Measurements from ENCODE around the gene PCED1B.
"Not testable (repeated sequence)": the region's sequence is repeated elsewhere in the genome, so short reads cannot be mapped to it uniquely, and the experiment has no call there.

PCED1B gene

GRCh38 chr12:47194501-47194900 lies 115.1 kb downstream of the PCED1B start:
- Histone ChIP-seq H3K9ac (ENCODE audit: low read depth, low read length) (no peak overlapping the region), H3K4me1 (ENCODE audit: insufficient read depth, low read length) (peaks cover 46% of the 10 kb centered on the region), H3K9me3 (ENCODE audit: insufficient read depth, low read depth, low read length) (no peaks in the 10 kb centered on the region), H3K27ac (ENCODE audit: low read depth, low read length) (no peak overlapping the region), H3K4me3 (ENCODE audit: low read length) (no peak overlapping the region), H3K27me3 (ENCODE audit: insufficient read depth, low read length) (no peaks in the 10 kb centered on the region), H3K36me3 (ENCODE audit: insufficient read depth, low read length) (no peaks in the 10 kb centered on the region)
- 59% methylated on average over 4 of the region's 4 CpGs for WGBS

- 93% methylated on average over 2 of the region's 2 CpGs for WGBS
- no peak overlapping the region for H3K4me3 ChIP-seq (ENCODE audit: low read length)
- H3K36me3 ChIP-seq (ENCODE audit: insufficient read depth, low read length) = no peaks in the 10 kb centered on the region
- no peak overlapping the region for H3K27ac ChIP-seq (ENCODE audit: low read depth, low read length)
- H3K9ac ChIP-seq (ENCODE audit: low read depth, low read length) = no peak overlapping the region
- H3K27me3 ChIP-seq (ENCODE audit: insufficient read depth, low read length) = no peaks in the 10 kb centered on the region
- H3K9me3 ChIP-seq (ENCODE audit: insufficient read depth, low read depth, low read length) = no peaks in the 10 kb centered on the region
- peaks cover 9% of the 10 kb centered on the region for H3K4me1 ChIP-seq (ENCODE audit: insufficient read depth, low read length)
Measured at GRCh38 chr12:47200446-47200845, 121.0 kb downstream of the PCED1B start.

GRCh38 chr12:47201190-47201589 lies 121.8 kb downstream of the PCED1B start:
- peaks cover 16% of the 10 kb centered on the region for H3K4me1 ChIP-seq (ENCODE audit: insufficient read depth, low read length)
- not testable (repeated sequence) for H3K4me3 ChIP-seq (ENCODE audit: low read length); H3K36me3 ChIP-seq (ENCODE audit: insufficient read depth, low read length); H3K9ac ChIP-seq (ENCODE audit: low read depth, low read length); H3K9me3 ChIP-seq (ENCODE audit: insufficient read depth, low read depth, low read length); H3K27ac ChIP-seq (ENCODE audit: low read depth, low read length); H3K27me3 ChIP-seq (ENCODE audit: insufficient read depth, low read length)
- WGBS = 94% methylated on average over 6 of the region's 6 CpGs

- Histone ChIP-seq H3K9me3 (ENCODE audit: insufficient read depth, low read depth, low read length) (no peaks in the 10 kb centered on the region), H3K36me3 (ENCODE audit: insufficient read depth, low read length) (no peaks in the 10 kb centered on the region), H3K4me3 (ENCODE audit: low read length) (no peak overlapping the region), H3K4me1 (ENCODE audit: insufficient read depth, low read length) (peaks cover 23% of the 10 kb centered on the region), H3K27me3 (ENCODE audit: insufficient read depth, low read length) (no peaks in the 10 kb centered on the region), H3K9ac (ENCODE audit: low read depth, low read length) (no peak overlapping the region), H3K27ac (ENCODE audit: low read depth, low read length) (no peak overlapping the region)
- 97% methylated on average over 2 of the region's 2 CpGs for WGBS
Measured at GRCh38 chr12:47202176-47202575, 122.8 kb downstream of the PCED1B start.

- Histone ChIP-seq H3K27me3 (ENCODE audit: insufficient read depth, low read length) (no peaks in the 10 kb centered on the region), H3K27ac (ENCODE audit: low read depth, low read length) (no peak overlapping the region), H3K4me1 (ENCODE audit: insufficient read depth, low read length) (peaks cover 39% of the 10 kb centered on the region), H3K36me3 (ENCODE audit: insufficient read depth, low read length) (no peaks in the 10 kb centered on the region), H3K9me3 (ENCODE audit: insufficient read depth, low read depth, low read length) (no peaks in the 10 kb centered on the region), H3K4me3 (ENCODE audit: low read length) (no peak overlapping the region), H3K9ac (ENCODE audit: low read depth, low read length) (no peak overlapping the region)
- 52% methylated on average over 8 of the region's 8 CpGs for WGBS
Measured at GRCh38 chr12:47205532-47206449, 126.4 kb downstream of the PCED1B start.

- no peaks in the 10 kb centered on the region for H3K36me3 ChIP-seq (ENCODE audit: insufficient read depth, low read length)
- H3K9ac ChIP-seq (ENCODE audit: low read depth, low read length) = no peak overlapping the region
- no peaks in the 10 kb centered on the region for H3K9me3 ChIP-seq (ENCODE audit: insufficient read depth, low read depth, low read length)
- peaks cover 39% of the 10 kb centered on the region for H3K4me1 ChIP-seq (ENCODE audit: insufficient read depth, low read length)
- no peak overlapping the region for H3K4me3 ChIP-seq (ENCODE audit: low read length)
- WGBS = 87% methylated on average over 1 of the region's 5 CpGs
- H3K27ac ChIP-seq (ENCODE audit: low read depth, low read length) = no peak overlapping the region
- H3K27me3 ChIP-seq (ENCODE audit: insufficient read depth, low read length) = no peaks in the 10 kb centered on the region
Measured at GRCh38 chr12:47206450-47207339, 127.3 kb downstream of the PCED1B start.

GRCh38 chr12:47207340-47207717 lies 127.9 kb downstream of the PCED1B start:
- H3K4me3 ChIP-seq (ENCODE audit: low read length) = no peak overlapping the region
- no peaks in the 10 kb centered on the region for H3K9me3 ChIP-seq (ENCODE audit: insufficient read depth, low read depth, low read length)
- no peak overlapping the region for H3K9ac ChIP-seq (ENCODE audit: low read depth, low read length)
- WGBS = 85% methylated on average over 2 of the region's 2 CpGs
- no peaks in the 10 kb centered on the region for H3K27me3 ChIP-seq (ENCODE audit: insufficient read depth, low read length)
- H3K27ac ChIP-seq (ENCODE audit: low read depth, low read length) = no peak overlapping the region
- H3K4me1 ChIP-seq (ENCODE audit: insufficient read depth, low read length) = peaks cover 39% of the 10 kb centered on the region
- H3K36me3 ChIP-seq (ENCODE audit: insufficient read depth, low read length) = no peaks in the 10 kb centered on the region

GRCh38 chr12:47207829-47208248 lies 128.4 kb downstream of the PCED1B start:
- Histone ChIP-seq H3K36me3 (ENCODE audit: insufficient read depth, low read length) (no peaks in the 10 kb centered on the region), H3K27me3 (ENCODE audit: insufficient read depth, low read length) (no peaks in the 10 kb centered on the region), H3K9ac (ENCODE audit: low read depth, low read length) (no peak overlapping the region), H3K9me3 (ENCODE audit: insufficient read depth, low read depth, low read length) (no peaks in the 10 kb centered on the region), H3K4me1 (ENCODE audit: insufficient read depth, low read length) (peaks cover 39% of the 10 kb centered on the region), H3K27ac (ENCODE audit: low read depth, low read length) (no peak overlapping the region), H3K4me3 (ENCODE audit: low read length) (no peak overlapping the region)
- 93% methylated on average over 3 of the region's 3 CpGs for WGBS

- no peak overlapping the region for H3K27ac ChIP-seq (ENCODE audit: low read depth, low read length)
- H3K4me1 ChIP-seq (ENCODE audit: insufficient read depth, low read length) = peaks cover 39% of the 10 kb centered on the region
- H3K36me3 ChIP-seq (ENCODE audit: insufficient read depth, low read length) = no peaks in the 10 kb centered on the region
- H3K4me3 ChIP-seq (ENCODE audit: low read length) = no peak overlapping the region
- no peaks in the 10 kb centered on the region for H3K9me3 ChIP-seq (ENCODE audit: insufficient read depth, low read depth, low read length)
- no peak overlapping the region for H3K9ac ChIP-seq (ENCODE audit: low read depth, low read length)
- 88% methylated on average over 6 of the region's 6 CpGs for WGBS
- no peaks in the 10 kb centered on the region for H3K27me3 ChIP-seq (ENCODE audit: insufficient read depth, low read length)
Measured at GRCh38 chr12:47209014-47209413, 129.6 kb downstream of the PCED1B start.

GRCh38 chr12:47210776-47211175 lies 131.4 kb downstream of the PCED1B start:
- no peaks in the 10 kb centered on the region for H3K9me3 ChIP-seq (ENCODE audit: insufficient read depth, low read depth, low read length)
- no peaks in the 10 kb centered on the region for H3K27me3 ChIP-seq (ENCODE audit: insufficient read depth, low read length)
- no peak overlapping the region for H3K4me3 ChIP-seq (ENCODE audit: low read length)
- H3K36me3 ChIP-seq (ENCODE audit: insufficient read depth, low read length) = no peaks in the 10 kb centered on the region
- no peak overlapping the region for H3K27ac ChIP-seq (ENCODE audit: low read depth, low read length)
- 100% methylated on average over 3 of the region's 4 CpGs for WGBS
- H3K9ac ChIP-seq (ENCODE audit: low read depth, low read length) = no peak overlapping the region
- H3K4me1 ChIP-seq (ENCODE audit: insufficient read depth, low read length) = peaks cover 27% of the 10 kb centered on the region; the same call in 1 of the 2 replicates

GRCh38 chr12:47212701-47213039 lies 133.2 kb downstream of the PCED1B start:
- no peaks in the 10 kb centered on the region for H3K36me3 ChIP-seq (ENCODE audit: insufficient read depth, low read length)
- H3K27me3 ChIP-seq (ENCODE audit: insufficient read depth, low read length) = no peaks in the 10 kb centered on the region
- H3K4me1 ChIP-seq (ENCODE audit: insufficient read depth, low read length) = peaks cover 11% of the 10 kb centered on the region; the same call in 1 of the 2 replicates
- H3K4me3 ChIP-seq (ENCODE audit: low read length) = no peak overlapping the region
- H3K9me3 ChIP-seq (ENCODE audit: insufficient read depth, low read depth, low read length) = no peaks in the 10 kb centered on the region
- no peak overlapping the region for H3K9ac ChIP-seq (ENCODE audit: low read depth, low read length)
- no peak overlapping the region for H3K27ac ChIP-seq (ENCODE audit: low read depth, low read length)

All from HUES64 (cell line).